Liver (tissue), 9 donors: ENCODE results near the gene KISS1. TPM values are rescaled to one million over a fixed set of nuclear protein-coding genes. Genes with fewer than 3 reads are reported as not detected.

Source experiments
- DNase-seq: peaks from one replicate; pipeline ENCODE4 v3.0.0-alpha.2; 2017; ENCODE audit warnings: low spot score
- H3K27ac ChIP-seq, 2 donors: one replicate each; pipeline ENCODE4 v1.7.0; 2013; ENCODE audit warnings: inconsistent platforms in 2 of 2, low read length in 2 of 2, control low read depth in 1 of 2, low read depth in 1 of 2, mild to moderate bottlenecking in 1 of 2
- H3K27me3 ChIP-seq, 4 donors: one replicate each; pipeline versions ENCODE4 v1.6.1 to v1.7.0; 2013; ENCODE audit warnings: low read length in 3 of 4, inconsistent platforms in 1 of 4, mild to moderate bottlenecking in 1 of 4, moderate library complexity in 1 of 4; ENCODE audit not compliant: control insufficient read depth in 4 of 4, insufficient read depth in 4 of 4
- H3K36me3 ChIP-seq, 4 donors: one replicate each; pipeline versions ENCODE4 v1.6.1 to v1.7.0; 2013; ENCODE audit warnings: low read length in 3 of 4, mild to moderate bottlenecking in 3 of 4, low read depth in 1 of 4, moderate library complexity in 1 of 4; ENCODE audit not compliant: control insufficient read depth in 4 of 4, insufficient read depth in 3 of 4
- H3K4me1 ChIP-seq, 4 donors: one replicate each; pipeline versions ENCODE4 v1.6.1 to v1.7.0; 2013; ENCODE audit warnings: low read length in 3 of 4, mild to moderate bottlenecking in 3 of 4, moderate library complexity in 1 of 4; ENCODE audit not compliant: control insufficient read depth in 4 of 4, insufficient read depth in 4 of 4
- H3K4me3 ChIP-seq, 3 donors: one replicate each; pipeline versions ENCODE4 v1.6.1 to v1.7.0; 2013; ENCODE audit warnings: low read length in 3 of 3, control low read depth in 1 of 3, low read depth in 1 of 3, mild to moderate bottlenecking in 1 of 3
- H3K9ac ChIP-seq, 2 donors: one replicate each; pipeline ENCODE4 v1.7.0; 2013; ENCODE audit warnings: low read length in 2 of 2, mild to moderate bottlenecking in 2 of 2, moderate library complexity in 2 of 2, control low read depth in 1 of 2, low read depth in 1 of 2
- H3K9me3 ChIP-seq, 4 donors: one replicate each; pipeline versions ENCODE4 v1.6.1 to v1.7.0; 2013; ENCODE audit warnings: low read length in 3 of 4; ENCODE audit not compliant: control insufficient read depth in 4 of 4
- EGR1 ChIP-seq, 2 donors: IDR thresholded peaks; 2 replicates each; pipeline ENCODE4 v1.6.1; 2016 to 2018; ENCODE audit warnings: antibody characterized with exemption in 2 of 2, low read depth in 2 of 2
- FOXA1 ChIP-seq: IDR thresholded peaks from 2 replicates; pipeline ENCODE4 v1.6.1; 2016; ENCODE audit warnings: antibody characterized with exemption
- FOXA2 ChIP-seq: IDR thresholded peaks from 2 replicates; pipeline ENCODE4 v1.6.1; 2016; ENCODE audit warnings: antibody characterized with exemption
- GABPA ChIP-seq, 2 donors: IDR thresholded peaks in 1 of 2; conservative IDR thresholded peaks in 1 of 2; 2 replicates each; pipeline ENCODE4 v1.6.1; 2016; ENCODE audit warnings: antibody characterized with exemption in 2 of 2, mild to moderate bottlenecking in 1 of 2, moderate library complexity in 1 of 2
- HNF4A ChIP-seq, 2 donors: conservative IDR thresholded peaks; 2 replicates each; pipeline ENCODE4 v1.6.1; 2016; ENCODE audit warnings: antibody characterized with exemption in 2 of 2, mild to moderate bottlenecking in 2 of 2
- HNF4G ChIP-seq: IDR thresholded peaks from 2 replicates; pipeline ENCODE4 v1.6.1; 2016; ENCODE audit warnings: antibody characterized with exemption
- JUND ChIP-seq, 2 donors: IDR thresholded peaks; 2 replicates each; pipeline ENCODE4 v1.6.1; 2016; ENCODE audit warnings: antibody characterized with exemption in 2 of 2
- NR2F2 ChIP-seq: IDR thresholded peaks from 2 replicates; pipeline ENCODE4 v1.6.1; 2016; ENCODE audit warnings: antibody characterized with exemption
- RAD21 ChIP-seq, 2 donors: IDR thresholded peaks; 2 replicates each; pipeline ENCODE4 v1.6.1; 2016; ENCODE audit warnings: antibody characterized with exemption in 2 of 2, mild to moderate bottlenecking in 2 of 2
- RXRA ChIP-seq, 2 donors: IDR thresholded peaks; 2 replicates each; pipeline ENCODE4 v1.6.1; 2017 to 2018; ENCODE audit warnings: antibody characterized with exemption in 2 of 2, mild to moderate bottlenecking in 1 of 2
- SP1 ChIP-seq: IDR thresholded peaks from 2 replicates; pipeline ENCODE4 v1.6.1; 2018; ENCODE audit warnings: antibody characterized with exemption, mild to moderate bottlenecking
- TAF1 ChIP-seq: conservative IDR thresholded peaks from 2 replicates; pipeline ENCODE4 v1.6.1; 2016; ENCODE audit warnings: antibody characterized with exemption, mild to moderate bottlenecking
- YY1 ChIP-seq: IDR thresholded peaks from 2 replicates; pipeline ENCODE4 v1.6.1; 2016; ENCODE audit warnings: antibody characterized with exemption, mild to moderate bottlenecking
- polyA plus RNA-seq, 2 donors: library from polyadenylated mRNA; stranded (reverse) in 1 of 2; unstranded in 1 of 2; fragments of 200-250 nt in 1 of 2; fragments of >200 nt in 1 of 2; fragmentation: Nextera tagmentation in 1 of 2; extraction: Ambion mirVana in 1 of 2; gene quantifications; one replicate each; pipeline versions ENCODE4 v1.2.1 to v1.2.3, GENCODE V29; 2013 to 2015
- total RNA-seq, 2 donors: library from RNA; depleted of rRNA; stranded (reverse); fragments of >200 nt; gene quantifications; one replicate each; pipeline ENCODE4 v1.2.3, GENCODE V29; 2014
- TF ChIP-seq, protein P1 (sequence below): IDR thresholded peaks from 2 replicates; pipeline ENCODE4 v1.6.1; 2016; ENCODE audit warnings: antibody characterized with exemption
- TF ChIP-seq, protein P2 (sequence below): IDR thresholded peaks from 2 replicates; pipeline ENCODE4 v1.6.1; 2016; ENCODE audit warnings: antibody characterized with exemption, mild to moderate bottlenecking
- TF ChIP-seq, protein P3 (sequence below): IDR thresholded peaks from 2 replicates; pipeline ENCODE4 v1.6.1; 2016; ENCODE audit warnings: antibody characterized with exemption
- TF ChIP-seq, protein P4 (sequence below): fragments of 150-350 bp; IDR thresholded peaks from 2 replicates; pipeline ENCODE4 v1.5.1; 2017; ENCODE audit warnings: improper control_type of control experiment, low read depth, low read length; ENCODE audit not compliant: missing input control
- TF ChIP-seq, protein P5 (sequence below): IDR thresholded peaks from 2 replicates; pipeline ENCODE4 v1.6.1; 2016; ENCODE audit warnings: antibody characterized with exemption
- donor health status: healthy.
- donor health status: healthy.
- donor health status: healthy.
- donor health status: healthy.
- donor health status: healthy.

KISS1 gene
- total and polyA plus RNA-seq, 4 donors: 0.50 to 1.4 TPM; not detected in 2

DNA sequence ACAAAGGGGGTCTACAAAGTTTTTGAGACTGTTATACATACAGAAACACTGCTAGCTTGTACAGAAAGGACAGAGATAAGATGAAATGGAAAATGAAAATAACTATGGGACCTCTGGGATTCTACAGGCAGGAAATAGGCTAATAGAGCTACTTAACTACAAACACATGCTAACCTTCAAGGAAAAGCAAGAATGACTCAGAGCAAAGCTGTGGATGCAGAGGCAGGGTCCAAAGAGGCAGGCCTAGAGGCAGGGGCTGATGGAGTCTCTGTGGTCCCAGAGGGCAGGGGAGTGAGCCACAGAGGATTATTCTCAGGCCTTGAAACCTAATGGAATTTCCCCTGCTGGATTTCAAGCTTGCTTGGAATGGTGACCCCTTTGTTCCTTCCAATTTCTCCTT lies 36.2 kb upstream of the KISS1 start:
- Histone ChIP-seq H3K4me3 (no peak overlapping the region), H3K36me3 (peaks cover 3 to 51% (median 34%) of the 10 kb centered on the region in 4 donors), H3K27me3 (no peaks in the 10 kb centered on the region), H3K4me1 (peaks cover 0 to 7% (median 3%) of the 10 kb centered on the region in 4 donors), H3K9ac (no peak overlapping the region), H3K27ac (no peak overlapping the region), H3K9me3 (no peaks in the 10 kb centered on the region)
- DNase-seq: no peak
- TF ChIP-seq YY1 (no peak), HNF4G (no peak), FOXA2 (no peak), EGR1 (IDR thresholded peaks at IDR 0.05; ENCODE audit: low read depth in 2 of 2) (no peak), SP1 (no peak), TAF1 (no peak), GABPA (IDR thresholded peaks at IDR 0.05 in 1 of 2, conservative IDR thresholded peaks at IDR 0.05 in 1 of 2) (no peak), JUND (IDR thresholded peaks at IDR 0.05) (no peak), RXRA (IDR thresholded peaks at IDR 0.05) (no peak), FOXA1 (no peak), NR2F2 (no peak), RAD21 (IDR thresholded peaks at IDR 0.05) (no peak), HNF4A (conservative IDR thresholded peaks at IDR 0.05) (no peak)
- TF ChIP-seq, protein P1, sequence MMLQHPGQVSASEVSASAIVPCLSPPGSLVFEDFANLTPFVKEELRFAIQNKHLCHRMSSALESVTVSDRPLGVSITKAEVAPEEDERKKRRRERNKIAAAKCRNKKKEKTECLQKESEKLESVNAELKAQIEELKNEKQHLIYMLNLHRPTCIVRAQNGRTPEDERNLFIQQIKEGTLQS: no peak
- TF ChIP-seq, protein P2, sequence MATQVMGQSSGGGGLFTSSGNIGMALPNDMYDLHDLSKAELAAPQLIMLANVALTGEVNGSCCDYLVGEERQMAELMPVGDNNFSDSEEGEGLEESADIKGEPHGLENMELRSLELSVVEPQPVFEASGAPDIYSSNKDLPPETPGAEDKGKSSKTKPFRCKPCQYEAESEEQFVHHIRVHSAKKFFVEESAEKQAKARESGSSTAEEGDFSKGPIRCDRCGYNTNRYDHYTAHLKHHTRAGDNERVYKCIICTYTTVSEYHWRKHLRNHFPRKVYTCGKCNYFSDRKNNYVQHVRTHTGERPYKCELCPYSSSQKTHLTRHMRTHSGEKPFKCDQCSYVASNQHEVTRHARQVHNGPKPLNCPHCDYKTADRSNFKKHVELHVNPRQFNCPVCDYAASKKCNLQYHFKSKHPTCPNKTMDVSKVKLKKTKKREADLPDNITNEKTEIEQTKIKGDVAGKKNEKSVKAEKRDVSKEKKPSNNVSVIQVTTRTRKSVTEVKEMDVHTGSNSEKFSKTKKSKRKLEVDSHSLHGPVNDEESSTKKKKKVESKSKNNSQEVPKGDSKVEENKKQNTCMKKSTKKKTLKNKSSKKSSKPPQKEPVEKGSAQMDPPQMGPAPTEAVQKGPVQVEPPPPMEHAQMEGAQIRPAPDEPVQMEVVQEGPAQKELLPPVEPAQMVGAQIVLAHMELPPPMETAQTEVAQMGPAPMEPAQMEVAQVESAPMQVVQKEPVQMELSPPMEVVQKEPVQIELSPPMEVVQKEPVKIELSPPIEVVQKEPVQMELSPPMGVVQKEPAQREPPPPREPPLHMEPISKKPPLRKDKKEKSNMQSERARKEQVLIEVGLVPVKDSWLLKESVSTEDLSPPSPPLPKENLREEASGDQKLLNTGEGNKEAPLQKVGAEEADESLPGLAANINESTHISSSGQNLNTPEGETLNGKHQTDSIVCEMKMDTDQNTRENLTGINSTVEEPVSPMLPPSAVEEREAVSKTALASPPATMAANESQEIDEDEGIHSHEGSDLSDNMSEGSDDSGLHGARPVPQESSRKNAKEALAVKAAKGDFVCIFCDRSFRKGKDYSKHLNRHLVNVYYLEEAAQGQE: no peak
- TF ChIP-seq, protein P3, sequence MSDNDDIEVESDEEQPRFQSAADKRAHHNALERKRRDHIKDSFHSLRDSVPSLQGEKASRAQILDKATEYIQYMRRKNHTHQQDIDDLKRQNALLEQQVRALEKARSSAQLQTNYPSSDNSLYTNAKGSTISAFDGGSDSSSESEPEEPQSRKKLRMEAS: no peak
- TF ChIP-seq, protein P4, sequence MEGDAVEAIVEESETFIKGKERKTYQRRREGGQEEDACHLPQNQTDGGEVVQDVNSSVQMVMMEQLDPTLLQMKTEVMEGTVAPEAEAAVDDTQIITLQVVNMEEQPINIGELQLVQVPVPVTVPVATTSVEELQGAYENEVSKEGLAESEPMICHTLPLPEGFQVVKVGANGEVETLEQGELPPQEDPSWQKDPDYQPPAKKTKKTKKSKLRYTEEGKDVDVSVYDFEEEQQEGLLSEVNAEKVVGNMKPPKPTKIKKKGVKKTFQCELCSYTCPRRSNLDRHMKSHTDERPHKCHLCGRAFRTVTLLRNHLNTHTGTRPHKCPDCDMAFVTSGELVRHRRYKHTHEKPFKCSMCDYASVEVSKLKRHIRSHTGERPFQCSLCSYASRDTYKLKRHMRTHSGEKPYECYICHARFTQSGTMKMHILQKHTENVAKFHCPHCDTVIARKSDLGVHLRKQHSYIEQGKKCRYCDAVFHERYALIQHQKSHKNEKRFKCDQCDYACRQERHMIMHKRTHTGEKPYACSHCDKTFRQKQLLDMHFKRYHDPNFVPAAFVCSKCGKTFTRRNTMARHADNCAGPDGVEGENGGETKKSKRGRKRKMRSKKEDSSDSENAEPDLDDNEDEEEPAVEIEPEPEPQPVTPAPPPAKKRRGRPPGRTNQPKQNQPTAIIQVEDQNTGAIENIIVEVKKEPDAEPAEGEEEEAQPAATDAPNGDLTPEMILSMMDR: no peak
- TF ChIP-seq, protein P5, sequence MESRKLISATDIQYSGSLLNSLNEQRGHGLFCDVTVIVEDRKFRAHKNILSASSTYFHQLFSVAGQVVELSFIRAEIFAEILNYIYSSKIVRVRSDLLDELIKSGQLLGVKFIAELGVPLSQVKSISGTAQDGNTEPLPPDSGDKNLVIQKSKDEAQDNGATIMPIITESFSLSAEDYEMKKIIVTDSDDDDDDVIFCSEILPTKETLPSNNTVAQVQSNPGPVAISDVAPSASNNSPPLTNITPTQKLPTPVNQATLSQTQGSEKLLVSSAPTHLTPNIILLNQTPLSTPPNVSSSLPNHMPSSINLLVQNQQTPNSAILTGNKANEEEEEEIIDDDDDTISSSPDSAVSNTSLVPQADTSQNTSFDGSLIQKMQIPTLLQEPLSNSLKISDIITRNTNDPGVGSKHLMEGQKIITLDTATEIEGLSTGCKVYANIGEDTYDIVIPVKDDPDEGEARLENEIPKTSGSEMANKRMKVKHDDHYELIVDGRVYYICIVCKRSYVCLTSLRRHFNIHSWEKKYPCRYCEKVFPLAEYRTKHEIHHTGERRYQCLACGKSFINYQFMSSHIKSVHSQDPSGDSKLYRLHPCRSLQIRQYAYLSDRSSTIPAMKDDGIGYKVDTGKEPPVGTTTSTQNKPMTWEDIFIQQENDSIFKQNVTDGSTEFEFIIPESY: no peak
